Measurements from ENCODE around the gene NDRG3.

DNA sequence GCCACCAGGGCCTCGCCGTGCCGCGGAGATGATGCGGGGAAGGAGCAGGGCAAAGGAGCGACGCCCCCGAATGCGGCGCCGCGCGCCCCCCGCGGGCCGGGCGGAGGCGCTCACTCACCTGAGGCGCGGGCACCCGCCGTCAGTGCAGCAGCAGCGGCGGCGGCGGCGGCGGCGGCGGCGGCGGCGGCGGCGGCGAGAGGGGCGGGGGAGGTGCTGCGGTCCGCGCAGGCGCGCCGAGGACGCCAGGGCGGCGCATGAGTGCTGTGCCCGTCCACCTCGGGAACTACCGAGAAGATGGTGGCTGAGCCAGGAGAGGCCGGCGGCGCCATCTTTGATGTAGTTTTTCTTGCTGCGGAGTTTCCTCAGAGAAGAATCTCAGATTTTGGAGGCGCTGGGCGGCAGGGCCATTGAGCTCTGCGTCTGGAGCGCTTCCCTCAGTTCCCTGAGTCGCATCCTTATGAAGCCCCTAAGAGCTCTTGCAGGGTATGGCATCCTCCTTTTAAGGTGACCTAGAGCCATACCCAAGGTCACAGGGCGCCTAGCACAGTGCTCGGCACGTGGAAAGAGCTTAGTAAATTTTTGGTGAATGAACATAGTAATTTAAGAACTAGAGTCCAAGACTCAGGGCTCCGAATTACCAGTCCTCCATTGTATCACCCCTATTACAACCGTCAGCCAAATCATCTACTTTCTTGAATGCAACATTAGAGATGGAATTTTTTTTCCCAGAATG is at the start of gene NDRG3:
- TF ChIP-seq, protein P1, sequence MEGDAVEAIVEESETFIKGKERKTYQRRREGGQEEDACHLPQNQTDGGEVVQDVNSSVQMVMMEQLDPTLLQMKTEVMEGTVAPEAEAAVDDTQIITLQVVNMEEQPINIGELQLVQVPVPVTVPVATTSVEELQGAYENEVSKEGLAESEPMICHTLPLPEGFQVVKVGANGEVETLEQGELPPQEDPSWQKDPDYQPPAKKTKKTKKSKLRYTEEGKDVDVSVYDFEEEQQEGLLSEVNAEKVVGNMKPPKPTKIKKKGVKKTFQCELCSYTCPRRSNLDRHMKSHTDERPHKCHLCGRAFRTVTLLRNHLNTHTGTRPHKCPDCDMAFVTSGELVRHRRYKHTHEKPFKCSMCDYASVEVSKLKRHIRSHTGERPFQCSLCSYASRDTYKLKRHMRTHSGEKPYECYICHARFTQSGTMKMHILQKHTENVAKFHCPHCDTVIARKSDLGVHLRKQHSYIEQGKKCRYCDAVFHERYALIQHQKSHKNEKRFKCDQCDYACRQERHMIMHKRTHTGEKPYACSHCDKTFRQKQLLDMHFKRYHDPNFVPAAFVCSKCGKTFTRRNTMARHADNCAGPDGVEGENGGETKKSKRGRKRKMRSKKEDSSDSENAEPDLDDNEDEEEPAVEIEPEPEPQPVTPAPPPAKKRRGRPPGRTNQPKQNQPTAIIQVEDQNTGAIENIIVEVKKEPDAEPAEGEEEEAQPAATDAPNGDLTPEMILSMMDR (IDR thresholded peaks at IDR 0.05) = peak in 2 of 4 experiments; percentile 42 to 52
- peak in 1 of 2 donors; percentile 23 for TF ChIP-seq POLR2A (IDR thresholded peaks at IDR 0.05)

Measured in uterus (tissue), 2 donors.